PC-3 (cell line): ENCODE results near the gene CDKN2AIP. TPM values are rescaled to one million over a fixed set of nuclear protein-coding genes. Genes with fewer than 3 reads are reported as not detected.

ENCODE experiments used
- ATAC-seq: fragments of 200-7000 bp; cut with Tn5 transposase; 2 replicates; pipeline ENCODE4 v1.9.1; 2020; ENCODE audit warnings: mild to moderate bottlenecking, moderate library complexity
- BruUV-seq: library from RNA; stranded (reverse); fragments of 400-500 nt; replicated peaks from 2 replicates; lab custom pipeline; 2021; lab: Mats Ljungman, UMichigan
- CTCF ChIA-PET: fragments of 300-600 bp; sonication (Branson Sonifier 250); formaldehyde crosslinking; loops from one replicate; lab custom pipeline; 2022; ENCODE audit warnings: antibody characterized with exemption; lab: Charles Lee
- POLR2A ChIA-PET: fragments of 300-600 bp; sonication (Branson Sonifier 250); formaldehyde crosslinking; loops from one replicate; lab custom pipeline; 2022; ENCODE audit warnings: antibody characterized with exemption; ENCODE audit not compliant: unreplicated experiment; lab: Charles Lee
- DNase-seq: peaks from one replicate; pipeline ENCODE4 v3.0.0-alpha.2; 2015
- H2AFZ ChIP-seq: fragments of 300-600 bp; sonication (generic); 2 replicates; pipeline ENCODE4 v1.6.0; 2016; ENCODE audit warnings: antibody characterized with exemption, low read length
- H3F3A ChIP-seq: fragments of 300-600 bp; sonication (generic); one replicate; pipeline ENCODE4 v1.6.0; 2017; ENCODE audit warnings: antibody characterized with exemption, low read length, control low read depth, mild to moderate bottlenecking; ENCODE audit not compliant: unreplicated experiment
- H3K27ac ChIP-seq: fragments of 300-600 bp; sonication (generic); 2 replicates; pipeline ENCODE4 v1.5.1; 2016; ENCODE audit warnings: mild to moderate bottlenecking, low read length
- H3K27me3 ChIP-seq: fragments of 300-600 bp; sonication (generic); 2 replicates; pipeline ENCODE4 v1.6.1; 2016; ENCODE audit warnings: low read length, mixed read lengths
- H3K36me3 ChIP-seq: fragments of 300-600 bp; sonication (generic); 2 replicates; pipeline ENCODE4 v1.6.1; 2016; ENCODE audit warnings: low read depth, mixed run types, low read length, mixed read lengths
- H3K4me1 ChIP-seq: fragments of 300-600 bp; sonication (generic); 2 replicates; pipeline ENCODE4 v1.5.1; 2016; ENCODE audit warnings: low read length; ENCODE audit not compliant: insufficient read depth
- H3K4me2 ChIP-seq: fragments of 300-600 bp; sonication (generic); 2 replicates; pipeline ENCODE4 v1.6.0; 2016; ENCODE audit warnings: low read length
- H3K4me3 ChIP-seq: fragments of 300-600 bp; sonication (generic); 2 replicates; pipeline ENCODE4 v1.5.1; 2016; ENCODE audit warnings: mild to moderate bottlenecking, low read length, mixed read lengths
- H3K79me2 ChIP-seq: fragments of 300-600 bp; sonication (generic); 2 replicates; pipeline ENCODE4 v1.6.1; 2017; ENCODE audit warnings: low read length, mixed read lengths
- H3K9ac ChIP-seq: fragments of 300-600 bp; sonication (generic); 2 replicates; pipeline ENCODE4 v1.6.0; 2016; ENCODE audit warnings: mild to moderate bottlenecking, low read length
- H3K9me2 ChIP-seq: fragments of 300-600 bp; sonication (generic); replicated peaks from 2 replicates; pipeline ENCODE4 v1.6.1; 2016; ENCODE audit warnings: mixed run types, low read length, mixed read lengths
- H3K9me3 ChIP-seq: fragments of 300-600 bp; sonication (generic); 2 replicates; pipeline ENCODE4 v1.6.1; 2016; ENCODE audit warnings: low read length, mixed read lengths
- H4K20me1 ChIP-seq: fragments of 300-600 bp; sonication (generic); 2 replicates; pipeline ENCODE4 v1.6.1; 2016; ENCODE audit warnings: low read length, mixed read lengths
- EZH2 ChIP-seq: fragments of 300-600 bp; sonication (generic); IDR thresholded peaks from one replicate; pipeline ENCODE4 v1.6.1; 2017; ENCODE audit warnings: antibody characterized with exemption, mild to moderate bottlenecking, low read length; ENCODE audit not compliant: unreplicated experiment
- EZH2phosphoT487 ChIP-seq: fragments of 300-600 bp; sonication (generic); IDR thresholded peaks from 2 replicates; pipeline ENCODE4 v1.6.1; 2018; ENCODE audit warnings: mild to moderate bottlenecking, antibody characterized with exemption, low read length, borderline replicate concordance
- intact Hi-C: fragments of 100-400 bp; cut with micrococcal nuclease; formaldehyde crosslinking; loops from 2 replicates; pipeline ENCODE4 v1.9.0; 2023
- total RNA-seq: library from RNA; depleted of rRNA; stranded (reverse); fragments of >200 nt; gene quantifications from 2 replicates; pipeline ENCODE4 v1.2.3, GENCODE V29; 2014
- TF ChIP-seq, protein P1 (sequence below): fragments of 300-600 bp; sonication (generic); conservative IDR thresholded peaks from 2 replicates; pipeline ENCODE4 v1.5.1; 2017; ENCODE audit warnings: antibody characterized with exemption, low read depth, mild to moderate bottlenecking, low read length

CDKN2AIP gene
- total RNA-seq, 1 experiment from 2014 or later = 31.5 TPM

DNA sequence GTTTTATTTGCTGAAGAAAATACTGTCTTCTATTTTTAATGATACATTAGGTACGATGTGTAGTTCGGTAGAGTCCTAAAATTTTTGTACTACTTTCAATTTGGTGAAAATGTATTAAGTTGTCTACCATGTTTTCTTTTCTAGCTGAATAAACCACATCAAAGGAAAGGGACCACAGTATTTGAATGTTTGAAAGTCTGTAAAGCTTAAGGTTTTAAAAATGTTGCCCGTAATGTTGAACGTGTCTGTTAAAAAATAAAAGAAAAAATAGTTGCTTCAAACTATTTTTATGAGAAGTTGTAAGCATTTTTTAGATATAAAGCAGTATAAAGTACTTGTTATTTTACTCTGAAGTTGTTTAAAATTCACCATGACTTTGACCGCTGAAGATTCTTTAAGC, 3.2 kb downstream of the CDKN2AIP start:
- ChIA-PET POLR2A (interaction anchor here (0.6 kb wide), 1 partner anchor 109 kb away, joined by 3 read pairs; no protein-coding TSS in a partner anchor), CTCF (no interaction called here)
- Histone ChIP-seq H3K9me2 (no peaks in the 10 kb centered on the region), H3K36me3 (peaks cover 44% of the 10 kb centered on the region), H4K20me1 (peaks cover 32% of the 10 kb centered on the region), H3K9ac (no peak overlapping the region), H3K4me1 (peaks cover 29% of the 10 kb centered on the region), H3F3A (no peaks in the 10 kb centered on the region), H3K4me3 (peak overlapping the region; percentile 83; the same call in 1 of the 2 replicates), H3K27me3 (no peaks in the 10 kb centered on the region), H3K27ac (no peak overlapping the region), H2AFZ (no peak overlapping the region), H3K9me3 (no peaks in the 10 kb centered on the region), H3K4me2 (peak overlapping the region; percentile 84; the same call in 1 of the 2 replicates), H3K79me2 (peaks cover 57% of the 10 kb centered on the region)
- intact Hi-C loops = no loop called here
- no peak for DNase-seq
- no TSS peak for BruUV-seq
- no peak for TF ChIP-seq EZH2
- TF ChIP-seq, protein P1, sequence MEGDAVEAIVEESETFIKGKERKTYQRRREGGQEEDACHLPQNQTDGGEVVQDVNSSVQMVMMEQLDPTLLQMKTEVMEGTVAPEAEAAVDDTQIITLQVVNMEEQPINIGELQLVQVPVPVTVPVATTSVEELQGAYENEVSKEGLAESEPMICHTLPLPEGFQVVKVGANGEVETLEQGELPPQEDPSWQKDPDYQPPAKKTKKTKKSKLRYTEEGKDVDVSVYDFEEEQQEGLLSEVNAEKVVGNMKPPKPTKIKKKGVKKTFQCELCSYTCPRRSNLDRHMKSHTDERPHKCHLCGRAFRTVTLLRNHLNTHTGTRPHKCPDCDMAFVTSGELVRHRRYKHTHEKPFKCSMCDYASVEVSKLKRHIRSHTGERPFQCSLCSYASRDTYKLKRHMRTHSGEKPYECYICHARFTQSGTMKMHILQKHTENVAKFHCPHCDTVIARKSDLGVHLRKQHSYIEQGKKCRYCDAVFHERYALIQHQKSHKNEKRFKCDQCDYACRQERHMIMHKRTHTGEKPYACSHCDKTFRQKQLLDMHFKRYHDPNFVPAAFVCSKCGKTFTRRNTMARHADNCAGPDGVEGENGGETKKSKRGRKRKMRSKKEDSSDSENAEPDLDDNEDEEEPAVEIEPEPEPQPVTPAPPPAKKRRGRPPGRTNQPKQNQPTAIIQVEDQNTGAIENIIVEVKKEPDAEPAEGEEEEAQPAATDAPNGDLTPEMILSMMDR = no peak
- TF ChIP-seq EZH2phosphoT487 = no peak
- ATAC-seq = no peak

DNA sequence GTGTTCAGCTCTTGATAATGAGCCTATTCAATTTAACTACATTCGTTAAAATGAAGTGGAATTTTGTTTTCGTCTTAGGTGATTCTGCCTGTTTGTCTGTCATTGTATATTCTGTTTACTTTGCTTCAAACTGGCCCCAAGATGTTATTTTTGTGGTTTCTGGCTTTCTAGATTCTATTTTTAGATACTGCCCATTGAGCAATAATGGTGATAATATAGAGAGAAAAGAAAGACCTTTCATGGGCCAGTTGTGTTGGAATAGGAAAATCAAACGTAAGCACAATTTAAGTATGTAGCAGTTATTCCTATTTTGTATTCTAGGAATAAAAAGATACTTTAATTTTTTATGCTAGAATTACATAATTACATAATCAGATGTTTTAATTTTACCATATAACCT, 4.0 kb downstream of the CDKN2AIP start:
- H3K9me2 ChIP-seq = no peaks in the 10 kb centered on the region
- H3K4me2 ChIP-seq = no peak overlapping the region
- H3K79me2 ChIP-seq = peaks cover 52% of the 10 kb centered on the region
- ChIA-PET CTCF (no interaction called here), POLR2A (no interaction called here)
- H3K9ac ChIP-seq = no peak overlapping the region
- peaks cover 47% of the 10 kb centered on the region for H3K36me3 ChIP-seq
- no peak overlapping the region for H2AFZ ChIP-seq
- no peak for DNase-seq
- no peak overlapping the region for H3K4me3 ChIP-seq
- BruUV-seq = no TSS peak
- peaks cover 22% of the 10 kb centered on the region for H3K4me1 ChIP-seq
- no peak for ATAC-seq
- no peaks in the 10 kb centered on the region for H3F3A ChIP-seq
- H3K9me3 ChIP-seq = no peaks in the 10 kb centered on the region
- H3K27me3 ChIP-seq = no peaks in the 10 kb centered on the region
- TF ChIP-seq, protein P1 = no peak
- no peak for TF ChIP-seq EZH2phosphoT487
- no peak for TF ChIP-seq EZH2
- intact Hi-C loops = no loop called here
- H3K27ac ChIP-seq = no peak overlapping the region
- peaks cover 32% of the 10 kb centered on the region for H4K20me1 ChIP-seq

DNA sequence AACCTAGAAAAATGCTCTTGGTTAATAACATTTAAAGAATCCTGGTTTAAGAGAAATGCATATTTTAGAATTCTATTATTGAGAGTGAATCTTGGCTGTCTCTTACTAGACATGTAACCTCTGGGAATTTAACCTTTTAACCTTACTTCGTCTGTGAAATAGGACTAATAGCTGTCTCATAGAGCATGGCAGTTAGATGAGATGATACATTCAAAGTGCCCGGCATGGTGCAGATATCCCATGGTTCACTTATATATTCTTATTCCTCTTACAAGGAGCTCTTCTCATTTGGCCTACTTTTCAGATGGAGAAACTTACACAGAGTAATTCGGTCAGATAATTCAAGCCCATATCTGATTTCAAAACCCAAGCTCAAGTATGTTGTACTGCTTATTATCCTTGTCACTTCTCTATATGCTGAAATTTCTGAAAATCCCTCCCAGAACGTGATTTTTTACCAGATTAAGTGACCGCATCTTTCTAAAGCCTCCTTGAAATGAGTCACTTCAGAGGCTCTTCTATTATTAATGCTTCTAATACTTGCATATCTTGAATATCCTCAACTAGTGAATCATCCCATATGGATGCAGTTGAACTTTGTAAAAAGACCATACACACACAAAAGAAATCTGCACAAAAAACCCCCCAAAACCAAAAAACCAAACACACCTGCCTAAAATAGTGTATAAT, 4.9 kb downstream of the CDKN2AIP start:
- Histone ChIP-seq H3K4me3 (no peak overlapping the region), H3K9ac (no peak overlapping the region), H3K4me1 (peaks cover 16% of the 10 kb centered on the region), H3K27ac (no peak overlapping the region), H3K36me3 (peaks cover 47% of the 10 kb centered on the region), H3K9me3 (no peaks in the 10 kb centered on the region), H3K27me3 (no peaks in the 10 kb centered on the region), H3K79me2 (peaks cover 48% of the 10 kb centered on the region), H4K20me1 (peaks cover 32% of the 10 kb centered on the region), H3K4me2 (no peak overlapping the region), H3F3A (no peaks in the 10 kb centered on the region), H3K9me2 (no peaks in the 10 kb centered on the region), H2AFZ (no peak overlapping the region)
- intact Hi-C loops = no loop called here
- DNase-seq = no peak
- no TSS peak for BruUV-seq
- ChIA-PET POLR2A (no interaction called here), CTCF (no interaction called here)
- no peak for ATAC-seq
- TF ChIP-seq EZH2 = no peak
- TF ChIP-seq, protein P1 = no peak
- no peak for TF ChIP-seq EZH2phosphoT487
